A549 (cell line): ENCODE results near the gene BCAP31. TPM values are rescaled to one million over a fixed set of nuclear protein-coding genes. Genes with fewer than 3 reads are reported as not detected.

Source experiments
- ATAC-seq, 2 experiments: fragments of 200-7000 bp in 1 of 2; fragments of >200 bp in 1 of 2; cut with Nextera tagmentation in 1 of 2; cut with Tn5 transposase in 1 of 2; 3 replicates each; pipeline versions ENCODE4 v1.8.0 to v1.9.1; 2018 to 2020; ENCODE audit warnings: mild to moderate bottlenecking in 1 of 2, moderate library complexity in 1 of 2
- CTCF ChIA-PET: fragments of 300-600 bp; sonication (Branson Sonifier 250); formaldehyde crosslinking; extraction: SDS; loops from one replicate; lab custom pipeline; 2021; ENCODE audit warnings: antibody characterized with exemption, inconsistent platforms; lab: Yijun Ruan, JAX
- POLR2A ChIA-PET: fragments of 350-600 bp; formaldehyde crosslinking; extraction: SDS; loops from one replicate; lab custom pipeline; 2021; ENCODE audit warnings: antibody characterized with exemption, inconsistent platforms; lab: Yijun Ruan, JAX
- DNase-seq, 2 experiments: peaks; one replicate each; pipeline versions ENCODE4 v3.0.0 to v3.0.0-alpha.2; 2011 to 2016; ENCODE audit warnings: low read depth in 1 of 2, low spot score in 1 of 2
- FAIRE-seq: peaks from 2 replicates; lab custom pipeline; 2011; peaks lifted over from hg19 to GRCh38; lab: Jason Lieb, UNC
- H3K27ac ChIP-seq, 2 experiments: fragments of >200 bp; sonication (Bioruptor Twin); formaldehyde crosslinking; 3 replicates each; pipeline ENCODE4 v1.5.1; 2016 to 2017
- H3K4me1 ChIP-seq: fragments of >200 bp; sonication (Bioruptor Twin); formaldehyde crosslinking; 3 replicates; pipeline ENCODE4 v1.6.1; 2016
- H3K4me2 ChIP-seq: fragments of >200 bp; sonication (Bioruptor Twin); formaldehyde crosslinking; 3 replicates; pipeline ENCODE4 v1.6.1; 2016
- H3K4me3 ChIP-seq: fragments of >200 bp; sonication (Bioruptor Twin); formaldehyde crosslinking; 3 replicates; pipeline ENCODE4 v1.5.1; 2016
- H3K9me3 ChIP-seq: fragments of >200 bp; sonication (Bioruptor Twin); formaldehyde crosslinking; 3 replicates; pipeline ENCODE4 v1.6.1; 2016
- BCL3 ChIP-seq: fragments of >200 bp; sonication (Bioruptor Twin); formaldehyde crosslinking; IDR thresholded peaks from 3 replicates; pipeline ENCODE4 v1.6.1; 2016
- BHLHE40 ChIP-seq: IDR thresholded peaks from 2 replicates; pipeline ENCODE4 v1.6.1; 2012; ENCODE audit warnings: low read depth, low read length, inconsistent platforms
- CTCF ChIP-seq: fragments of >200 bp; sonication (Bioruptor Twin); formaldehyde crosslinking; IDR thresholded peaks from 3 replicates; pipeline ENCODE4 v1.5.1; 2016
- EHMT2 ChIP-seq: fragments of 200-600 bp; sonication (generic); IDR thresholded peaks from 2 replicates; pipeline ENCODE4 v1.6.1; 2016; ENCODE audit warnings: antibody characterized with exemption, low read depth, mild to moderate bottlenecking, moderate library complexity
- ELK1 ChIP-seq: fragments of 150-350 bp; IDR thresholded peaks from 2 replicates; pipeline ENCODE4 v1.6.1; 2014; ENCODE audit warnings: low read depth, mild to moderate bottlenecking, low read length
- FOSB ChIP-seq: fragments of 250-450 bp; sonication (Bioruptor Pico); IDR thresholded peaks from 2 replicates; pipeline ENCODE4 v1.5.0; 2020; ENCODE audit warnings: mild to moderate bottlenecking, moderate library complexity
- HES2 ChIP-seq: fragments of >200 bp; sonication (Bioruptor Twin); formaldehyde crosslinking; IDR thresholded peaks from 2 replicates; pipeline ENCODE4 v1.6.1; 2016
- HEYL ChIP-seq: fragments of 250-450 bp; sonication (Bioruptor Pico); IDR thresholded peaks from 2 replicates; pipeline ENCODE4 v1.8.0; 2021; ENCODE audit warnings: mild to moderate bottlenecking, moderate library complexity
- HOXB5 ChIP-seq: fragments of 250-450 bp; sonication (Bioruptor Pico); IDR thresholded peaks from 2 replicates; pipeline ENCODE4 v1.5.0; 2020; ENCODE audit warnings: mild to moderate bottlenecking, moderate library complexity
- JUN ChIP-seq, 2 experiments: fragments of >200 bp; sonication (Bioruptor Twin); formaldehyde crosslinking; IDR thresholded peaks; 2 replicates in 1 of 2; 3 replicates in 1 of 2; pipeline ENCODE4 v1.6.1; 2016 to 2017
- JUNB ChIP-seq: fragments of >200 bp; sonication (Bioruptor Twin); formaldehyde crosslinking; IDR thresholded peaks from 2 replicates; pipeline ENCODE4 v1.6.1; 2016
- NFE2L2 ChIP-seq: fragments of 150-350 bp; conservative IDR thresholded peaks from 2 replicates; pipeline ENCODE4 v1.6.1; 2014; ENCODE audit warnings: low read length
- NPAS2 ChIP-seq: fragments of 250-450 bp; sonication (Bioruptor Pico); IDR thresholded peaks from 2 replicates; pipeline ENCODE4 v1.8.0; 2022; ENCODE audit warnings: mild to moderate bottlenecking, moderate library complexity, borderline replicate concordance
- PBX3 ChIP-seq: IDR thresholded peaks from 2 replicates; pipeline ENCODE4 v1.6.1; 2012
- PHF8 ChIP-seq: fragments of 200-600 bp; sonication (generic); IDR thresholded peaks from 2 replicates; pipeline ENCODE4 v1.6.1; 2016; ENCODE audit warnings: low read depth, mild to moderate bottlenecking, antibody characterized with exemption, moderate library complexity, borderline replicate concordance
- RAD21 ChIP-seq, 2 experiments: fragments of >200 bp in 1 of 2; sonication (Bioruptor Twin) in 1 of 2; formaldehyde crosslinking in 1 of 2; IDR thresholded peaks in 1 of 2; conservative IDR thresholded peaks in 1 of 2; 2 replicates in 1 of 2; 3 replicates in 1 of 2; pipeline ENCODE4 v1.6.1; 2012 to 2018; ENCODE audit warnings: inconsistent platforms in 1 of 2
- REST ChIP-seq: fragments of 200-600 bp; sonication (generic); IDR thresholded peaks from 2 replicates; pipeline ENCODE4 v1.6.1; 2016; ENCODE audit warnings: antibody characterized with exemption, mild to moderate bottlenecking, moderate library complexity
- SMC3 ChIP-seq: fragments of >200 bp; sonication (Bioruptor Twin); formaldehyde crosslinking; IDR thresholded peaks from 3 replicates; pipeline ENCODE4 v1.6.1; 2018; ENCODE audit warnings: inconsistent platforms
- TFCP2L1 ChIP-seq: fragments of 250-450 bp; sonication (Bioruptor Pico); IDR thresholded peaks from 2 replicates; pipeline ENCODE4 v1.5.0; 2021; ENCODE audit warnings: mild to moderate bottlenecking
- TP53 ChIP-seq: fragments of 250-450 bp; sonication (Bioruptor Pico); IDR thresholded peaks from 2 replicates; pipeline ENCODE4 v1.5.0; 2021; ENCODE audit warnings: mild to moderate bottlenecking, moderate library complexity
- USF2 ChIP-seq: fragments of 450-650 bp; IDR thresholded peaks from 2 replicates; pipeline ENCODE4 v1.6.1; 2014; ENCODE audit warnings: antibody characterized with exemption
- ZC3H11A ChIP-seq: fragments of 450-650 bp; IDR thresholded peaks from 2 replicates; pipeline ENCODE4 v1.6.1; 2014; ENCODE audit warnings: antibody characterized with exemption, mild to moderate bottlenecking
- WGBS: methylation state at CpG from one replicate; pipeline ENCODE4 v1.1.6; 2017; ENCODE audit errors: missing lambda C conversion rate; 5-methylcytosine and 5-hydroxymethylcytosine counted together
- polyA plus RNA-seq, 4 experiments: library from polyadenylated mRNA; depleted of rRNA in 3 of 4; stranded (reverse); fragments of >200 nt; fragmentation: RNase III in 1 of 4; extraction: RNeasy Plus Mini Kit Qiagen cat#74134 plus additional on column Dnase treatment in 1 of 4; gene quantifications; 2 replicates in 3 of 4; 3 replicates in 1 of 4; pipeline ENCODE4 v1.2.3, GENCODE V29; 2011 to 2017

BCAP31 gene
- polyA plus RNA-seq, 2 of the 4 experiments (the other 2 are of a cell fraction): 217 to 349 TPM

GRCh38 chrX:153741446-153741845, 17.3 kb upstream of the BCAP31 start:
- no peak overlapping the region for H3K4me3 ChIP-seq
- DNase-seq: no peak
- no peak overlapping the region for H3K27ac ChIP-seq
- WGBS: 86% methylated on average over 5 of the region's 14 CpGs
- ChIA-PET CTCF (no interaction called here), POLR2A (no interaction called here)
- no peaks in the 10 kb centered on the region for H3K4me1 ChIP-seq
- no peak for FAIRE-seq
- H3K4me2 ChIP-seq: no peak overlapping the region
- no peak for TF ChIP-seq ZC3H11A
- TF ChIP-seq REST: no peak
- no peak for TF ChIP-seq NFE2L2
- TF ChIP-seq HEYL (CRISPR knock-in tag): no peak
- no peak for TF ChIP-seq EHMT2
- no peak for TF ChIP-seq FOSB (CRISPR knock-in tag)
- TF ChIP-seq NPAS2: no peak
- TF ChIP-seq SMC3: no peak
- TF ChIP-seq BCL3: no peak
- TF ChIP-seq JUN (IDR thresholded peaks at IDR 0.05): no peak
- TF ChIP-seq, all 56 proteins: peak for 0
- no peak for ATAC-seq
- H3K9me3 ChIP-seq: no peaks in the 10 kb centered on the region

- DNase-seq (no peak), ATAC-seq (no peak), FAIRE-seq (no peak)
- ChIA-PET POLR2A (no interaction called here), CTCF (no interaction called here)
- Histone ChIP-seq H3K27ac (no peak overlapping the region), H3K9me3 (no peaks in the 10 kb centered on the region), H3K4me3 (no peak overlapping the region), H3K4me2 (no peak overlapping the region), H3K4me1 (no peaks in the 10 kb centered on the region)
- TF ChIP-seq HOXB5 (no peak), HEYL (CRISPR knock-in tag) (no peak), PHF8 (no peak)
- WGBS: 95% methylated on average over 4 of the region's 16 CpGs
Observed at GRCh38 chrX:153740631-153741222, 16.5 kb upstream of the BCAP31 start.

- FAIRE-seq (no peak), ATAC-seq (no peak; a peak in 1 of 6 replicates), DNase-seq (no peak)
- WGBS: 68% methylated on average over 9 of the region's 29 CpGs
- no peaks in the 10 kb centered on the region for H3K4me1 ChIP-seq
- no peaks in the 10 kb centered on the region for H3K9me3 ChIP-seq
- no peak overlapping the region for H3K4me2 ChIP-seq
- ChIA-PET POLR2A (no interaction called here), CTCF (interaction anchor here (1.1 kb wide), 1 partner anchor 24 kb away, joined by 3 read pairs; the partner anchor contains the start of gene PLXNB3)
- no peak overlapping the region for H3K27ac ChIP-seq
- no peak overlapping the region for H3K4me3 ChIP-seq
- TF ChIP-seq USF2 (no peak), HES2 (no peak), JUNB (no peak), PBX3 (no peak), BHLHE40 (no peak), EHMT2 (no peak), CTCF (no peak), TP53 (CRISPR knock-in tag) (no peak), ELK1 (no peak), TFCP2L1 (CRISPR knock-in tag) (no peak), SMC3 (no peak), RAD21 (conservative IDR thresholded peaks at IDR 0.05 in 1 of 2, IDR thresholded peaks at IDR 0.05 in 1 of 2) (no peak)
Observed at GRCh38 chrX:153739754-153740486, 15.7 kb upstream of the BCAP31 start.
